Stimulated activated memory B cell treated with anti-CD40 and anti-IgM and Interleukin-4, amounts not matched to agents 10 μg/mL and 1 μg/mL and 100 μg/mL, for 72 hours (primary cell): ENCODE results near the gene ALDH1A3.

ENCODE experiments used
- ATAC-seq: fragments of 150-1000 bp; cut with Tn5 transposase; 2 replicates; pipeline ENCODE4 v1.10.0; 2021
- H3K27ac Mint-ChIP-seq: one replicate; pipeline ENCODE4 v1.8.0; 2022; ENCODE audit warnings: mild to moderate bottlenecking, mixed read lengths
- H3K27me3 Mint-ChIP-seq: one replicate; pipeline ENCODE4 v1.8.0; 2022; ENCODE audit warnings: mixed read lengths
- H3K36me3 Mint-ChIP-seq: one replicate; pipeline ENCODE4 v1.8.0; 2022; ENCODE audit warnings: mixed read lengths
- H3K4me1 Mint-ChIP-seq: one replicate; pipeline ENCODE4 v1.8.0; 2022; ENCODE audit warnings: mixed read lengths
- H3K4me3 Mint-ChIP-seq: one replicate; pipeline ENCODE4 v1.8.0; 2022; ENCODE audit warnings: mild to moderate bottlenecking, moderate library complexity, mixed read lengths
- H3K9me3 Mint-ChIP-seq: one replicate; pipeline ENCODE4 v1.8.0; 2022; ENCODE audit warnings: mixed read lengths

Gene ALDH1A3

GRCh38 chr15:100889385-100890050 lies 9.9 kb downstream of the ALDH1A3 start:
- Mint-ChIP-seq H3K4me3 (no peak overlapping the region), H3K36me3 (no peaks in the 10 kb centered on the region), H3K4me1 (no peaks in the 10 kb centered on the region), H3K27ac (no peak overlapping the region), H3K9me3 (no peaks in the 10 kb centered on the region), H3K27me3 (peaks cover 56% of the 10 kb centered on the region)
- no peak for ATAC-seq

DNA sequence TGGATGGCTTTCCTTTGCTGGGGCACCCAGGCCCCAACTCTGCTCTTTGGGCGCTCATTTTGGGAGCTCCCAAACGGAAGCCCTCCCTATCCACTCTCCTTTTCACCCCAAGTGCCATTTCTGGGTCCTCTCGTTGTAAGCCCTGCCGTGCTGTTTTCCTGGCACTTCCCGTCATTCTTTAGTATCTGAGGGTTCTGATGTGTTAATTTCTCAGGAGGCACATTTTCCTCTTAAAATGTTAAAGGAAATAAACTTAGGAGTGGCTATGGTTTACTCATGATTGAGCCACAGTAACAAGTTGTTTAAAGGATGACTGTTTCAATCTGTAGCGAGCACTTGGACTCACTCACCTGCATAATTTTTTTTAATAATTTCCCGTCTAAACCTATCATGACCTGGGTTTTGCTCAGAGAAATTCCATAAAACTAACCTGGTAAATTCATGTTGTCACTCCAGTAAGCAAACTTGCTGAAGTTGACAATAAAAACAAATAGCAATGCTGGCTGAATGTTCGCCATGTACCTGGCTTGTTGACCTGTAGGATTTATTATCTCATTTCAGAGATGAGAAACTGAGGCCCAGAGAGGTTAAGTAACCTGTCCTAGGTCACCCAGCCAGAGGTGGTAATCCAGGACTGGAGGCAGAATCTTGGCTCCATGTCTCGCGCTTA lies 10.6 kb downstream of the ALDH1A3 start:
- Mint-ChIP-seq H3K4me3 (no peak overlapping the region), H3K4me1 (no peaks in the 10 kb centered on the region), H3K27me3 (peaks cover 62% of the 10 kb centered on the region), H3K36me3 (no peaks in the 10 kb centered on the region), H3K9me3 (no peaks in the 10 kb centered on the region), H3K27ac (no peak overlapping the region)
- ATAC-seq: no peak

- ATAC-seq: no peak
- Mint-ChIP-seq H3K36me3 (no peaks in the 10 kb centered on the region), H3K4me1 (no peaks in the 10 kb centered on the region), H3K4me3 (no peak overlapping the region), H3K9me3 (no peaks in the 10 kb centered on the region), H3K27me3 (peaks cover 69% of the 10 kb centered on the region), H3K27ac (no peak overlapping the region)
Measured at GRCh38 chr15:100890850-100891249, 11.2 kb downstream of the ALDH1A3 start.

DNA sequence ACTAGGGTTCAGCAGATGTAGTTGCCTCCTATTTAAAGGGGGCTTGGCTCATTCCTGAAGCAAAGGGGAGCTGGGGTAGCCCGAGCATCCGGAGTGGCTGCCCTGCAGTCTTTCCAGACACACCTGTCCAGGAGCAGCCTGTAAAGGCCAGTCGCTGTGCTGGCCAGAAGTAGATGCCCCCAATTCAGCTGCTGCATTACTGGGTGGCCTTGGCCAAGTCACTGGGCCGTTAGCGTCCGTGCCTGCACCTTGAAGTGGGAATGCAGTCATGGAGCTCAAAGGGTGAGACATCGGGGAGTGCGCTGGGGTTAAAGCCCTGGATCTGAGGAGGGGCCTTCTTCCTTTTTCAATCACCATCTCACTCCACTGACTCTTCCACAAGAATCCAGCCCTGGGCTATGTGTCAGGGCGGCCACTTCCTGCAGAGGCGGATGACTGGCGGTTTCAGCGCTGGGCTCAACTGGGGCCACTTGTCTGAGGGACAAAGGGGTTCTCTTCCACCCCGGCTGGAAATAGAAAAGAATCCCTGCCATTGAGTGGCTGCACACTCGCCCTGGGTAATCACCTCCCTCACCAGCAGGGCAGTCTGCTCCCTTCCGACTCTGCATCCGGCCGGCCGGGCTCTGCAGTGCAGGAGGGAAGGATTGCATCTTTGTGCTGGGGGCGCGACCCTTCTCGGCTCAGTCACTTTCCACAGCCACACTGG lies 11.8 kb downstream of the ALDH1A3 start:
- H3K36me3 Mint-ChIP-seq: no peaks in the 10 kb centered on the region
- no peak overlapping the region for H3K27ac Mint-ChIP-seq
- no peak for ATAC-seq
- no peaks in the 10 kb centered on the region for H3K9me3 Mint-ChIP-seq
- peaks cover 73% of the 10 kb centered on the region for H3K27me3 Mint-ChIP-seq
- H3K4me1 Mint-ChIP-seq: no peaks in the 10 kb centered on the region
- H3K4me3 Mint-ChIP-seq: no peak overlapping the region

- no peaks in the 10 kb centered on the region for H3K9me3 Mint-ChIP-seq
- no peak overlapping the region for H3K4me3 Mint-ChIP-seq
- ATAC-seq: no peak
- no peak overlapping the region for H3K27ac Mint-ChIP-seq
- H3K36me3 Mint-ChIP-seq: no peaks in the 10 kb centered on the region
- peaks cover 73% of the 10 kb centered on the region for H3K27me3 Mint-ChIP-seq
- H3K4me1 Mint-ChIP-seq: no peaks in the 10 kb centered on the region
Measured at GRCh38 chr15:100892013-100892355, 12.4 kb downstream of the ALDH1A3 start.

DNA sequence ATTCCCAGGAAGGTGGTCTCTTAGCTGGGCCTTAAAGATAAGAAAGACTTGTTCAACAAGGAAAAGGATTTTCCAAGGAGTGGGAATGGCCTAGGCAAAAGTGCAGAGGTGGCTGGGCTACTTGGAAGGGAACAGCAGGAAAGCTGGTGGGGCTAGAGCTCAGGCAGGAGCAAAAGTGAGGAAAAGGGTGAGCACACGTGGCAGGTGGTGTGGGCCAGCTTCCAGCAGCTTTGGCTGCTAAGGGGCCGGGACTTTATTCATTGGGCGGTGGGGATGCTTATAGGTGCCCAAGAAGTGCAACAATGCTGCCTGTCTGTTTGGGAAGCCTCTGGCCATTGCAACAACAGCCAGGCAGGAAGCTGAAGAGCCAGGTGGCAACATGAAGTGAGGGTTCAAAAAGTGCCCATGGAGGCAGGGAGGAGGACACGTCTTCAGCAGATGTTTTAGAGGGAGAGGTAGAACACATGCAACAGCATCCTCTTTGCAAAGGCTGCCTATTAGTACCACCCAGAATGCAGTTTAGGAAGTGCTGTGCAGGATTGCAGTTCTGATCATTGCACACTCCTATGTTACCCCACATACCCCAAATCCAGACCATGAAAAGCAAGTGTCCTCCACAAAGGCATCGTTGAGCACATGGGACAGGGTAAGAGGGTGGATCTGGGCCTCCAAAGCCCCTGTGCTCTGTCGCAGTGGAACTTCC lies 13.8 kb downstream of the ALDH1A3 start:
- peaks cover 88% of the 10 kb centered on the region for H3K27me3 Mint-ChIP-seq
- no peak overlapping the region for H3K4me3 Mint-ChIP-seq
- no peaks in the 10 kb centered on the region for H3K9me3 Mint-ChIP-seq
- H3K36me3 Mint-ChIP-seq: no peaks in the 10 kb centered on the region
- H3K4me1 Mint-ChIP-seq: no peaks in the 10 kb centered on the region
- no peak overlapping the region for H3K27ac Mint-ChIP-seq
- no peak for ATAC-seq

GRCh38 chr15:100893964-100894295 lies 14.3 kb downstream of the ALDH1A3 start:
- Mint-ChIP-seq H3K4me3 (no peak overlapping the region), H3K27me3 (peaks cover 93% of the 10 kb centered on the region), H3K27ac (no peak overlapping the region), H3K36me3 (no peaks in the 10 kb centered on the region), H3K9me3 (no peaks in the 10 kb centered on the region), H3K4me1 (no peaks in the 10 kb centered on the region)
- ATAC-seq: no peak

DNA sequence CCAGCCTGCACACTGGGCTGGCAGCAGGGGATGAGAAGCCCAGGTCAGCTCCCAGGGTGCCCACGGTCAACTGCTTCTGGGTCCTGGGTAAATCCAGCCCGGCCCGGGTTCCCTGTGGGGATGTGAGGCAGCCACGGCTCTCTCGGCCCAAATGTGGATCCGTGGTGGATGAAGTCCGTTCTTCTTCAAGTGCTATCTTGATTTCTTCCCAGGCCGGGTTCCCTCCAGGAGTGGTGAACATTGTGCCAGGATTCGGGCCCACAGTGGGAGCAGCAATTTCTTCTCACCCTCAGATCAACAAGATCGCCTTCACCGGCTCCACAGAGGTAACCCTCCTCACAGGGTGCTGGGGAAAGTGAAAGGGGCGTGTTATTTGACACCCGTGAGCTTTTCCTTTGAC lies 16.1 kb downstream of the ALDH1A3 start:
- H3K9me3 Mint-ChIP-seq: no peaks in the 10 kb centered on the region
- no peak overlapping the region for H3K27ac Mint-ChIP-seq
- H3K4me3 Mint-ChIP-seq: no peak overlapping the region
- H3K36me3 Mint-ChIP-seq: no peaks in the 10 kb centered on the region
- no peaks in the 10 kb centered on the region for H3K4me1 Mint-ChIP-seq
- H3K27me3 Mint-ChIP-seq: peaks cover 76% of the 10 kb centered on the region
- no peak for ATAC-seq

GRCh38 chr15:100897221-100898151 lies 17.9 kb downstream of the ALDH1A3 start:
- no peak overlapping the region for H3K4me3 Mint-ChIP-seq
- ATAC-seq: no peak
- peaks cover 59% of the 10 kb centered on the region for H3K27me3 Mint-ChIP-seq
- H3K9me3 Mint-ChIP-seq: no peaks in the 10 kb centered on the region
- peaks cover 2% of the 10 kb centered on the region for H3K4me1 Mint-ChIP-seq
- H3K27ac Mint-ChIP-seq: no peak overlapping the region
- H3K36me3 Mint-ChIP-seq: no peaks in the 10 kb centered on the region

DNA sequence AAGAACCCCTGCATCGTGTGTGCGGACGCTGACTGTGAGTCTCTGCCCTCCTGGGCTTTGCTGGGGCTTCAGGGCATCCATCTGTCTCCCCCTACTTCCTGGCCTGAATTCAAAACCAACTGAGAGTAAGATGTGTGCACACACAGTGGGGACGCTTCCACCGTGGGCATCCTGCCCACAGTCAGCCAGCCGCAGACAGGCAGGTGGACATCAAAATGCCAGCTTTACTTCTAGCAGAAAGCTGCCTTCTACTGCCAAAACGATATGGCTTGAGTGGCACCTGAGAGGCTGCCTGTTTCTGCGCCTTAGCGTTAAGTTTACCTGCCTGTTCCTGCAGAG lies 18.5 kb downstream of the ALDH1A3 start:
- Mint-ChIP-seq H3K27me3 (peaks cover 52% of the 10 kb centered on the region), H3K9me3 (no peaks in the 10 kb centered on the region), H3K27ac (no peak overlapping the region), H3K4me3 (no peak overlapping the region), H3K36me3 (no peaks in the 10 kb centered on the region), H3K4me1 (peaks cover 4% of the 10 kb centered on the region)
- no peak for ATAC-seq

GRCh38 chr15:100898661-100899462 lies 19.2 kb downstream of the ALDH1A3 start:
- Mint-ChIP-seq H3K4me3 (no peak overlapping the region), H3K27ac (no peak overlapping the region), H3K9me3 (no peaks in the 10 kb centered on the region), H3K27me3 (peaks cover 45% of the 10 kb centered on the region), H3K4me1 (peaks cover 4% of the 10 kb centered on the region), H3K36me3 (no peaks in the 10 kb centered on the region)
- no peak for ATAC-seq

DNA sequence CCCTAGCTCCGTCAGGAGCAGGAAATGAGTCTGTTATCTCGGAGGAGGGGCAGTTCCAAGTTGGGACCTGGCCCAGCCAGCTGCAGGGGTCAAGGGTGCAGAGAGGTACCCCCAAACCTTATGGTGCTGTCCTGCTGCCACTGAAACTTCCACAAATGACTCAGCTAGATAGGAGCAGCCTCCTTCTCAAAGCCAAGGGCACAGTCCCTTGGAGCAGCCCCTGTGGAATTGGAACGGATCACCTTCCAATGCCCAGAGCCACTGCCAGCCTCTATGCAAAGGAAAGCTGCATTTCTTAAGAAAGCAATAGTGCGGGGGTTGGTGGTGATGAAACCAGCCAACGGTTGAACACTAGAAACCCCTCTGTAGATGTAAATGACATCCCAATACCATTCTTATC lies 20.0 kb downstream of the ALDH1A3 start:
- peaks cover 37% of the 10 kb centered on the region for H3K27me3 Mint-ChIP-seq
- no peaks in the 10 kb centered on the region for H3K36me3 Mint-ChIP-seq
- H3K9me3 Mint-ChIP-seq: no peaks in the 10 kb centered on the region
- no peak overlapping the region for H3K4me3 Mint-ChIP-seq
- no peak for ATAC-seq
- peaks cover 4% of the 10 kb centered on the region for H3K4me1 Mint-ChIP-seq
- H3K27ac Mint-ChIP-seq: no peak overlapping the region

- Mint-ChIP-seq H3K27ac (no peak overlapping the region), H3K27me3 (peaks cover 31% of the 10 kb centered on the region), H3K4me3 (no peak overlapping the region), H3K9me3 (no peaks in the 10 kb centered on the region), H3K4me1 (peaks cover 4% of the 10 kb centered on the region), H3K36me3 (no peaks in the 10 kb centered on the region)
- no peak for ATAC-seq
Measured at GRCh38 chr15:100900136-100900794, 20.6 kb downstream of the ALDH1A3 start.

DNA sequence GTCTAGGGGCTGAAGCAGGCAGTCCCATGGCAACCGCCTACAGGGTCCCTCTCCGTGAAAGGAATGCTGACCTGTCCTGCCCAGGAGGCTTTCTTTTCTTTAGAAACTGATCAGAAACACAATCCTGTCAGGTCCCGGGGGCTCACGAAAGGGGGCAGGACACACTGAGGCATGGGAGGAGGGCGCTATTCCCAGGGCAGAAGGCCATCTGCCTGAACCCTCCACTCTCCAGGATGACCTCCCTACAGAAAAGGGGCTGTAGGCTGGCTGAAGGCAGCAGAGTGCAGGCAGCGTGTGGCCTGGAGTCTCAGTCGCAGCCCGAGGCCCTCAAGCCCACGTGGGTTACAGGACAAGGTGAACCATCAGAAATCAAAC lies 21.2 kb downstream of the ALDH1A3 start:
- no peak for ATAC-seq
- H3K9me3 Mint-ChIP-seq: no peaks in the 10 kb centered on the region
- H3K4me1 Mint-ChIP-seq: peaks cover 4% of the 10 kb centered on the region
- H3K36me3 Mint-ChIP-seq: no peaks in the 10 kb centered on the region
- H3K4me3 Mint-ChIP-seq: no peak overlapping the region
- H3K27me3 Mint-ChIP-seq: peaks cover 26% of the 10 kb centered on the region
- H3K27ac Mint-ChIP-seq: no peak overlapping the region
